Upper lobe of right lung (tissue), 1 donor: ENCODE measurements around the gene SLC39A13. TPM values are rescaled to one million over a fixed set of nuclear protein-coding genes. Genes with fewer than 3 reads are reported as not detected.

ENCODE experiments used
- ATAC-seq: fragments of 200-7000 bp; cut with Tn5 transposase; one replicate; pipeline ENCODE4 v1.9.1; 2020; ENCODE audit warnings: mild to moderate bottlenecking, moderate library complexity
- DNase-seq: peaks from one replicate; pipeline ENCODE4 v3.0.0-alpha.2; 2020
- H3K27ac ChIP-seq: fragments of 200-600 bp; one replicate; pipeline ENCODE4 v1.8.0; 2022
- H3K27me3 ChIP-seq: fragments of 200-600 bp; one replicate; pipeline ENCODE4 v1.8.0; 2022; ENCODE audit warnings: mild to moderate bottlenecking
- H3K36me3 ChIP-seq: fragments of 200-600 bp; one replicate; pipeline ENCODE4 v1.8.0; 2022
- H3K4me1 ChIP-seq: fragments of 200-600 bp; one replicate; pipeline ENCODE4 v1.8.0; 2022
- H3K4me3 ChIP-seq: fragments of 200-600 bp; one replicate; pipeline ENCODE4 v1.8.0; 2022; ENCODE audit warnings: mild to moderate bottlenecking
- H3K9me3 ChIP-seq: fragments of 200-600 bp; one replicate; pipeline ENCODE4 v1.8.0; 2022
- CTCF ChIP-seq: fragments of 200-600 bp; IDR thresholded peaks from one replicate; pipeline ENCODE4 v1.8.0; 2022; ENCODE audit warnings: antibody characterized with exemption
- intact Hi-C: fragments of 100-400 bp; cut with DNase I; formaldehyde crosslinking; loops from one replicate; pipeline ENCODE4 v1.11.0; 2022
- total RNA-seq: library from RNA; stranded (reverse); fragmentation: NEBNext Ultra II Directional; extraction: Animal tissue kit (Norgen Biotek cat#: 25700); gene quantifications from one replicate; pipeline ENCODE4 v1.2.1, GENCODE V29; 2021
- donor health status: DM: no; HTN: yes; CAD: no; lungs with severe emphysema.

The SLC39A13 gene
- total RNA-seq, 1 donor from 2014 or later, result 62.0 TPM

DNA sequence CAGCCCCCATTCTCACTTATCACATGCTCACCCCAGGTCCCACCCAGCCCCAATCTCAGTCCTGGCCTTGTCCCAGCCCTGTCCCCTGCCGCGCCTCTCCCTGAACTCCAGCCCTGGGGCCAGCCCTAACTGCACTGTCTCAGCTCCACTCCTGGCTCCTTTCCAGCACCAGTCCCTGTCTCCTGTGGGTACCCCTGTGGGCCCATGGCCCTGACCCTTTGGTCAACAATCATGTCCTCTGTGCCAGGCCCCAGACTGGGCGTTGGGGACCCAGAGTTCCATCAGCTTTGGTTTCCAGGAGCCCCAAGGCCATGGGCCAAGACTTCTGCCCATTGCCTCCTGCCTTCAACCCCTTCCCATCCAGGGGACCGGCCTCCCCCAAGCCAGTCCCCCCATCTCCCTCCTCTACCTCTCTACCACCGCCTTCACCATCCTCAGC is 30.8 kb upstream of the SLC39A13 start:
- Histone ChIP-seq H3K4me1 (peaks cover 8% of the 10 kb centered on the region), H3K4me3 (peak overlapping the region; percentile 53), H3K9me3 (no peaks in the 10 kb centered on the region), H3K27ac (peak overlapping the region; percentile 84), H3K36me3 (no peaks in the 10 kb centered on the region), H3K27me3 (no peaks in the 10 kb centered on the region)
- no peak for TF ChIP-seq CTCF
- ATAC-seq, result peak; percentile 30
- intact Hi-C loops, result no loop called here
- DNase-seq, result peak; percentile 72

DNA sequence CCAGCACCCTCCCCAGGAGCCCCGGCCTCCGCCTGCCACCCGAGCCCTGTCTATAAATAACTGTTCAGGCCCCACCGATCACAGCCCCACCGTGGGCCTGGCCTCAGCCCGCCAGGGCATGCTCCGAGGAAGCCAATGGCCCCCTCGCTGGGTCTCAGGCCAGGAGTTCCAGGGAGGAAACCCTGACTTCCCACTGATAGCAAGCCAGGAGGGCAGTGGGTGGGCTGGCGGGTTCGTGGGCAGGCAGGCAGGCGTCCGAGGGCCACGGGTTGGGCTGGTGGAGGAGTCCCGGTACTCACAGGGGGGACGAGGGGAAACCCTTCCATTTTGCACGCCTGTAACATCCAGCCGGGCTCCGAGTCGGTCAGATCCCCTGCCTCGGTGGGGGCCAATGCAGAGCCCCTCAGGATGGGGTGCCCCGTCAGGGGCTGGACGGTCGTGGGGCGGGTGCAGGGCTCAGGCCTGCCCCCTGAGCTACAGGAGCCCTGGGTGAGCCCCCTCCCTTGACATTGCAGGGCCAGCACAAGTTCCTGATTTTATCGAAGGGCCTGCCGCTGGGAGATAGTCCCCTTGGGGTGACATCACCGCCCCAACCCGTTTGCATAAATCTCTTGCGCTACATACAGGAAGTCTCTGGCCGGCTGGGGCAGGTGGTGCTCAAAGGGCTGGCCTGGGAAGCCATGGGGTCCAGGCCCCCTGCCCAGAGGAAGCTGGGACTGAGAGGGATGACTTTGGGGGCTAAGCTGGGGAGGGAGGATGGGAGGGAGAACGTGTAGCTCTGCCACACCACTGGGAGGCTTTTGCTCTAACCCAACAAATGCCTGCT is 30.2 kb upstream of the SLC39A13 start, which contains the start of gene SPI1:
Gene SPI1 (minus strand): TSS at position 538 of the 826 bp plus-strand sequence. CDS start 194 bp downstream, at position 344.
- DNase-seq, result peak; percentile 86
- ATAC-seq, result peak; percentile 70
- Histone ChIP-seq H3K27me3 (no peaks in the 10 kb centered on the region), H3K36me3 (no peaks in the 10 kb centered on the region), H3K4me1 (peaks cover 11% of the 10 kb centered on the region), H3K4me3 (peak within 1 kb of the TSS; percentile 53), H3K27ac (peak within 1 kb of the TSS; percentile 84), H3K9me3 (no peaks in the 10 kb centered on the region)
- no peak for TF ChIP-seq CTCF
- intact Hi-C loops, result no loop called here

- TF ChIP-seq CTCF, result no peak
- no peaks in the 10 kb centered on the region for H3K27me3 ChIP-seq
- peak overlapping the region; percentile 84 for H3K27ac ChIP-seq
- intact Hi-C loops, result no loop called here
- H3K9me3 ChIP-seq, result no peaks in the 10 kb centered on the region
- no peak for ATAC-seq
- peaks cover 11% of the 10 kb centered on the region for H3K4me1 ChIP-seq
- no peaks in the 10 kb centered on the region for H3K36me3 ChIP-seq
- no peak for DNase-seq
- no peak overlapping the region for H3K4me3 ChIP-seq
These were observed 29.6 kb upstream of the SLC39A13 start for GRCh38 chr11:47378836-47379170.

DNA sequence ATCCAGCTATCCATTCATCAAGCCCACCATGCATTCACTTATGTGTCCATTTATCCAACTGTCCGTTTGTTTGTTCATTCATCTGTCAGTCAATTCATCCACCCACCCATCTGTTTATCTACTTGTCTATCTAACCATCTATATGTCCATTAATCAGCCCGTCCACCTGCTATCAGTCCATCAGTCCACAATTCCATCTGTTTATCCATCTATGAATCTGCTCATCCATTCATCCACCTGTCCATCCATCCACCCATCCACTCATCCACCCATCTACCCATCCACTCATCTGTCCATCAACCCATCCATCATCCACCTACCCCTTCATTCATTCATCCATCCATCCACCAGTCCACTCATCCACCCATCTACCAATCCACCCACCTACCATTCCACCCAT is 29.1 kb upstream of the SLC39A13 start:
- H3K27ac ChIP-seq, result peak overlapping the region; percentile 84
- intact Hi-C loops, result no loop called here

GRCh38 chr11:47380078-47380477 is 28.3 kb upstream of the SLC39A13 start:
- DNase-seq, result no peak
- Histone ChIP-seq H3K27me3 (no peaks in the 10 kb centered on the region), H3K4me3 (no peak overlapping the region), H3K4me1 (peaks cover 11% of the 10 kb centered on the region), H3K36me3 (no peaks in the 10 kb centered on the region), H3K27ac (no peak overlapping the region), H3K9me3 (no peaks in the 10 kb centered on the region)
- TF ChIP-seq CTCF, result no peak
- no peak for ATAC-seq
- intact Hi-C loops, result no loop called here

More for the DNA sequence above, 29.1 kb upstream of the SLC39A13 start:
- ATAC-seq, result no peak
- no peak for TF ChIP-seq CTCF
- no peak overlapping the region for H3K4me3 ChIP-seq
- peaks cover 11% of the 10 kb centered on the region for H3K4me1 ChIP-seq
- no peaks in the 10 kb centered on the region for H3K27me3 ChIP-seq
- H3K36me3 ChIP-seq, result no peaks in the 10 kb centered on the region
- no peak for DNase-seq
- no peaks in the 10 kb centered on the region for H3K9me3 ChIP-seq
